Measurements from ENCODE around the gene CST5.

DNA sequence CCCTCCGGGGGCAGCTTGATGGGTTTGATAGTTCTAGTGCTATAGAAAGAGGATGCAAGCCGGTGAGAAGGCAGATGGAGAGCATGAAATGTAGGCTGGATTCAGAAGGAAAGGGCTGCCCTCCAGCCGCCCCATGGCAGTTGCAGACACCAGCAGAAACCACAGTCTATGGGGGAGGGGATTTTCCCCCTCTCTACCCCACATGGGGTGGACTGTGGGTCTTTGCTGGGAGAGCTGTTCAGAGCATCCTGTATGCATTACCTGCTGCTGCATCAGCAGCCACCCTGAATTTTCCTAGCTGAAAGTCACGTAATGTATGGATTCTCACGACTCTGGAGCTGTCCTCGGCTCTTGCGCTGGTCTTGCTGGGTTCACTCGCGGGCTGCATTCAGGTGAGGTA, 48.8 kb upstream of the CST5 start:
- TF ChIP-seq POLR2A (IDR thresholded peaks at IDR 0.05; ENCODE audit: low read depth, low read length) (no peak), POLR2AphosphoS5 (IDR thresholded peaks at IDR 0.05; ENCODE audit: low read depth, low read length) (no peak), TAF1 (IDR thresholded peaks at IDR 0.05; ENCODE audit: borderline replicate concordance, low read depth, low read length) (no peak)

Measured in GM12892 (cell line).